ENCODE results near the gene MYOF.
A peak's percentile ranks its signal among the peaks of the same experiment; 100 is the strongest.
"Not testable (repeated sequence)": the region's sequence is repeated elsewhere in the genome, so short reads cannot be mapped to it uniquely, and the experiment has no call there.

MYOF gene

GRCh38 chr10:93288679-93289634 lies 193.2 kb downstream of the MYOF start:
- peak; percentile 15 to 38 for DNase-seq

- DNase-seq: no peak
These were observed 194.4 kb downstream of the MYOF start for GRCh38 chr10:93287775-93288174.

GRCh38 chr10:93284246-93284645 lies 197.9 kb downstream of the MYOF start:
- DNase-seq: not testable (repeated sequence)

GRCh38 chr10:93281367-93281720 lies 200.8 kb downstream of the MYOF start:
- DNase-seq: no peak

- DNase-seq: no peak
These were observed 201.3 kb downstream of the MYOF start for GRCh38 chr10:93280699-93281366.

- DNase-seq: no peak
These were observed 201.9 kb downstream of the MYOF start for GRCh38 chr10:93280121-93280698.

GRCh38 chr10:93277360-93277759 lies 204.8 kb downstream of the MYOF start:
- DNase-seq: no peak

- no peak for DNase-seq
These were observed 207.7 kb downstream of the MYOF start for GRCh38 chr10:93274419-93274818.

GRCh38 chr10:93272884-93273675 lies 209.1 kb downstream of the MYOF start:
- DNase-seq: no peak

GRCh38 chr10:93271347-93271746 lies 210.8 kb downstream of the MYOF start:
- no peak for DNase-seq

GRCh38 chr10:93269281-93269680 lies 212.9 kb downstream of the MYOF start:
- DNase-seq: no peak

- no peak for DNase-seq
These were observed 214.1 kb downstream of the MYOF start for GRCh38 chr10:93268021-93268420.

GRCh38 chr10:93267521-93267920 lies 214.6 kb downstream of the MYOF start:
- DNase-seq: no peak

GRCh38 chr10:93266858-93267257 lies 215.3 kb downstream of the MYOF start:
- no peak for DNase-seq

GRCh38 chr10:93261961-93262610 lies 220.0 kb downstream of the MYOF start:
- DNase-seq: no peak

- DNase-seq: no peak
These were observed 221.0 kb downstream of the MYOF start for GRCh38 chr10:93261089-93261488.

GRCh38 chr10:93259126-93259525 lies 223.0 kb downstream of the MYOF start:
- no peak for DNase-seq
